Panc1 (cell line): ENCODE results near the gene NAPA. TPM values are rescaled to one million over a fixed set of nuclear protein-coding genes. Genes with fewer than 3 reads are reported as not detected.

Experiments used
- ATAC-seq: fragments of 200-7000 bp; cut with Tn5 transposase; 2 replicates; pipeline ENCODE4 v1.9.1; 2020; ENCODE audit warnings: mild to moderate bottlenecking, moderate library complexity
- BruUV-seq: library from RNA; stranded (reverse); fragments of 400-500 nt; replicated peaks from 2 replicates; lab custom pipeline; 2021; lab: Mats Ljungman, UMichigan
- CTCF ChIA-PET: fragments of 300-600 bp; sonication (Branson Sonifier 250); formaldehyde crosslinking; loops from one replicate; lab custom pipeline; 2022; ENCODE audit warnings: antibody characterized with exemption; lab: Charles Lee
- POLR2A ChIA-PET: fragments of 300-600 bp; sonication (Branson Sonifier 250); formaldehyde crosslinking; loops from one replicate; lab custom pipeline; 2022; ENCODE audit warnings: antibody characterized with exemption; lab: Charles Lee
- DNase-seq: peaks from one replicate; pipeline ENCODE4 v3.0.0-alpha.2; 2010; ENCODE audit warnings: low read depth, low spot score
- H3K27ac ChIP-seq: 2 replicates; pipeline ENCODE4 v1.5.1; 2011; ENCODE audit warnings: mild to moderate bottlenecking, low read length, inconsistent platforms
- H3K27me3 ChIP-seq: fragments of 200-500 bp; sonication (Bioruptor generic); 2 replicates; pipeline ENCODE4 v1.6.0; 2014; ENCODE audit warnings: low read length, inconsistent platforms; ENCODE audit not compliant: control insufficient read depth, insufficient read depth
- H3K36me3 ChIP-seq: fragments of 200-500 bp; sonication (Bioruptor generic); 2 replicates; pipeline ENCODE4 v1.5.1; 2014; ENCODE audit warnings: inconsistent platforms, mild to moderate bottlenecking, low read length, moderate library complexity; ENCODE audit not compliant: control insufficient read depth, insufficient read depth
- H3K4me1 ChIP-seq: 2 replicates; pipeline ENCODE4 v1.5.1; 2011; ENCODE audit warnings: inconsistent platforms, mild to moderate bottlenecking, low read length, moderate library complexity; ENCODE audit not compliant: control insufficient read depth, insufficient read depth
- H3K4me3 ChIP-seq, 2 experiments: 2 replicates each; pipeline ENCODE4 v1.5.1; 2011 to 2012; ENCODE audit warnings: low read depth in 2 of 2, low read length in 2 of 2, mild to moderate bottlenecking in 2 of 2, inconsistent platforms in 1 of 2, moderate library complexity in 1 of 2
- H3K9me3 ChIP-seq: fragments of 200-500 bp; sonication (Bioruptor generic); 2 replicates; pipeline ENCODE4 v1.5.1; 2014; ENCODE audit warnings: low read depth, mild to moderate bottlenecking, inconsistent platforms, low read length, moderate library complexity; ENCODE audit not compliant: control insufficient read depth, insufficient read depth
- CTCF ChIP-seq: fragments of 450-650 bp; IDR thresholded peaks from 2 replicates; pipeline ENCODE4 v1.5.1; 2017; ENCODE audit warnings: mild to moderate bottlenecking
- POLR2AphosphoS5 ChIP-seq: IDR thresholded peaks from 2 replicates; pipeline ENCODE4 v1.6.1; 2012; ENCODE audit warnings: mild to moderate bottlenecking, low read depth, low read length, moderate library complexity
- REST ChIP-seq, 2 experiments: IDR thresholded peaks; 2 replicates each; pipeline ENCODE4 v1.6.1; 2011 to 2012; ENCODE audit warnings: low read depth in 2 of 2, control low read depth in 1 of 2, low read length in 1 of 2, mild to moderate bottlenecking in 1 of 2, moderate library complexity in 1 of 2; ENCODE audit not compliant: insufficient read depth in 1 of 2
- SIN3A ChIP-seq: IDR thresholded peaks from 2 replicates; pipeline ENCODE4 v1.6.1; 2012; ENCODE audit warnings: low read depth, mild to moderate bottlenecking, low read length, moderate library complexity, borderline replicate concordance; ENCODE audit not compliant: insufficient read depth
- TCF7L2 ChIP-seq: IDR thresholded peaks from 2 replicates; pipeline ENCODE4 v1.6.1; 2011; ENCODE audit warnings: mild to moderate bottlenecking, low read depth, low read length, inconsistent platforms
- in situ Hi-C: cut with HindIII; loops from 2 replicates; pipeline ENCODE4 v1.10.0; 2016; ENCODE audit warnings: low sequenced_read_pairs, low pct_unique_long_range_greater_than_20kb
- intact Hi-C: fragments of 100-400 bp; cut with micrococcal nuclease; formaldehyde crosslinking; loops from one replicate; pipeline ENCODE4 v1.10.0; 2022; ENCODE audit not compliant: unreplicated experiment
- total RNA-seq: library from RNA; stranded (reverse); gene quantifications from one replicate; pipeline ENCODE4 v1.2.1, GENCODE V29; 2021; ENCODE audit not compliant: unreplicated experiment

Gene NAPA
- total RNA-seq, 1 experiment from 2014 or later: 71.0 TPM

- in situ Hi-C loops (no loop called here), intact Hi-C loops (no loop called here)
- BruUV-seq: no TSS peak
- Histone ChIP-seq H3K36me3 (no peaks in the 10 kb centered on the region; the same call in 1 of the 2 replicates), H3K27ac (no peak overlapping the region), H3K27me3 (no peaks in the 10 kb centered on the region), H3K9me3 (no peaks in the 10 kb centered on the region), H3K4me1 (peaks cover 5% of the 10 kb centered on the region; the same call in 1 of the 2 replicates), H3K4me3 (no peak overlapping the region)
- POLR2A ChIA-PET: no interaction called here
- ATAC-seq: no peak
- DNase-seq: no peak
- CTCF ChIA-PET: no interaction called here
- TF ChIP-seq POLR2AphosphoS5 (no peak), REST (IDR thresholded peaks at IDR 0.05; ENCODE audit: insufficient read depth in 1 of 2, low read depth in 2 of 2, low read length in 1 of 2) (no peak), SIN3A (no peak), CTCF (no peak), TCF7L2 (no peak)
These were observed 33.3 kb downstream of the NAPA start for GRCh38 chr19:47481460-47482052.

DNA sequence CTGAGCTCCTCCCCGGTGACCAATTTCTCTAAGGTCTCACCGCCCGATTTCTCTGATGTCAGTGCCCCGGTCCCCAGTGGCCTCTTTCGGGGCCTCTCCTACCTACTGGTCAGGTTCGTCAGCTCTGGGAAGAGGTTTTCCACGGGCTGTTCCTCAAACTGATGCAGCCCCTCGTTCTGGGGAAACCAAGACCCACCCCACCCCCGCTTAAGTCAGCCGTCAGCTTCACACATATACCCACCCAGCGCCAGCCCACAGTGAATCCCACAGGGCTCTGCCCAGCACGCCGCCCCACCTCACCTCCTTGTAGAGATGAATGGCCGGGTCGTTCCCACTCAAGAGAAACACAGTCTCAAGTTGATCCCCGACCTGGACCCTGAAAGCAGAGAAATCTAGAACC lies 34.2 kb downstream of the NAPA start:
- Histone ChIP-seq H3K27ac (no peak overlapping the region), H3K9me3 (no peaks in the 10 kb centered on the region), H3K27me3 (no peaks in the 10 kb centered on the region), H3K4me3 (no peak overlapping the region), H3K4me1 (peaks cover 5% of the 10 kb centered on the region; the same call in 1 of the 2 replicates), H3K36me3 (no peaks in the 10 kb centered on the region; the same call in 1 of the 2 replicates)
- ChIA-PET POLR2A (interaction anchor here (0.6 kb wide), 1 partner anchor 244 kb away, joined by 3 read pairs; no protein-coding TSS in a partner anchor), CTCF (no interaction called here)
- ATAC-seq (no peak), DNase-seq (no peak)
- in situ Hi-C loops: no loop called here
- TF ChIP-seq CTCF (no peak), TCF7L2 (no peak), REST (IDR thresholded peaks at IDR 0.05; ENCODE audit: insufficient read depth in 1 of 2, low read depth in 2 of 2, low read length in 1 of 2) (no peak), SIN3A (no peak), POLR2AphosphoS5 (no peak)
- BruUV-seq: no TSS peak
- intact Hi-C loops: no loop called here
